PC-9 (cell line): ENCODE data around the gene IL17C.

ENCODE experiments used
- EZH2 ChIP-seq: fragments of 200-600 bp; sonication (generic); IDR thresholded peaks from 2 replicates; pipeline ENCODE4 v1.8.0; 2017; ENCODE audit warnings: antibody characterized with exemption, low read depth
- TF ChIP-seq, protein P1 (sequence below): fragments of 200-600 bp; sonication (generic); conservative IDR thresholded peaks from 2 replicates; pipeline ENCODE4 v1.6.1; 2017; ENCODE audit warnings: mixed run types, antibody characterized with exemption, mild to moderate bottlenecking, moderate library complexity

DNA sequence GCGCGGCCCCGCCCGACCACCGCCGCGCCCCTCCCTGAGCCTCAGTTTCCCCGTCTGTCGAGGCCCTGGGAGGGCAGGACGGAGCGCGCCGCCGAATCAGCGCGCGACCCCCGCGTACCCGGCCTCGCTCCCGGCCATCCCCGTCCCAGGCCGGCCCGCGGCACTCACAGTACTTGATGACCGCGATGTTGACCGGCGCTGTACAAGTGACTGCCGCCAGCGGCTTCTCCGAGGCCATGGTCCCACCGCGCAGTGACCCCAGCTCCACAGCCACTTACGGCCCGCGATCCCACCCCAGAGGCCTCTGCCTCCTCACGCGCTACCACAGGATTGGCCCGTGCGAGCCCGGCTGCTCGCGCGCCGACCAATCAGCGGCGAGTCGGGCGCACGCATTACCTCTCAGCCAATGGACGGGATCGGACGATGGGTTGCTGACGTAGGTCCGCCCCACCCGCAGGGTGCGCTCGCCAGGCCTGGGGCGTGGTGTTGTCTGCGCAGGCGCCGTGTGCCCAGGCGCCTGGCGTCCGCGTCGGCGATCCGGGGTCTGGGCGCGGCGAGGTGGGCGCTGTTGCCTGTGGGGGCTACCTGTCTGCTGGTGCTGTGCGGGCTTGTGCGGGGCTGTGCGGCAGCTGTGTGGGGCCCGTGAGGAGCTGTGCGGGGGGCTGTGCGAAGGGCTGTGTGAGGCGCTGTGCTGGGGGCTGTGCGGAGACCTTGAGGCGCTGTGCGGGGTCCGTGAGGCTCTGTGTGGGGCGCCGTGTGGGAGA, 24.7 kb downstream of the IL17C start, which contains the start of gene MVD:
- no peak for TF ChIP-seq EZH2
- TF ChIP-seq, protein P1, sequence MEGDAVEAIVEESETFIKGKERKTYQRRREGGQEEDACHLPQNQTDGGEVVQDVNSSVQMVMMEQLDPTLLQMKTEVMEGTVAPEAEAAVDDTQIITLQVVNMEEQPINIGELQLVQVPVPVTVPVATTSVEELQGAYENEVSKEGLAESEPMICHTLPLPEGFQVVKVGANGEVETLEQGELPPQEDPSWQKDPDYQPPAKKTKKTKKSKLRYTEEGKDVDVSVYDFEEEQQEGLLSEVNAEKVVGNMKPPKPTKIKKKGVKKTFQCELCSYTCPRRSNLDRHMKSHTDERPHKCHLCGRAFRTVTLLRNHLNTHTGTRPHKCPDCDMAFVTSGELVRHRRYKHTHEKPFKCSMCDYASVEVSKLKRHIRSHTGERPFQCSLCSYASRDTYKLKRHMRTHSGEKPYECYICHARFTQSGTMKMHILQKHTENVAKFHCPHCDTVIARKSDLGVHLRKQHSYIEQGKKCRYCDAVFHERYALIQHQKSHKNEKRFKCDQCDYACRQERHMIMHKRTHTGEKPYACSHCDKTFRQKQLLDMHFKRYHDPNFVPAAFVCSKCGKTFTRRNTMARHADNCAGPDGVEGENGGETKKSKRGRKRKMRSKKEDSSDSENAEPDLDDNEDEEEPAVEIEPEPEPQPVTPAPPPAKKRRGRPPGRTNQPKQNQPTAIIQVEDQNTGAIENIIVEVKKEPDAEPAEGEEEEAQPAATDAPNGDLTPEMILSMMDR, result no peak
